Head of caudate nucleus (tissue), 42 donors: ENCODE measurements around the gene SMC4.
"Not testable (repeated sequence)": the region's sequence is repeated elsewhere in the genome, so short reads cannot be mapped to it uniquely, and the experiment has no call there.

Experiments used
- DNase-seq, 42 donors: peaks; one replicate each; pipeline versions ENCODE4 v3.0.0 to v3.0.0-alpha.2; 2020 to 2021; ENCODE audit warnings: mixed read lengths in 7 of 42
- intact Hi-C: fragments of 100-400 bp; cut with DNase I; formaldehyde crosslinking; loops from one replicate; pipeline ENCODE4 v1.15.0; 2022

The SMC4 gene

GRCh38 chr3:160434071-160434470 is 34.6 kb downstream of the SMC4 start:
- intact Hi-C loops = no loop called here
- DNase-seq = no peak

- no peak for DNase-seq
- intact Hi-C loops = no loop called here
Observed at GRCh38 chr3:160435095-160435494, 35.6 kb downstream of the SMC4 start.

DNA sequence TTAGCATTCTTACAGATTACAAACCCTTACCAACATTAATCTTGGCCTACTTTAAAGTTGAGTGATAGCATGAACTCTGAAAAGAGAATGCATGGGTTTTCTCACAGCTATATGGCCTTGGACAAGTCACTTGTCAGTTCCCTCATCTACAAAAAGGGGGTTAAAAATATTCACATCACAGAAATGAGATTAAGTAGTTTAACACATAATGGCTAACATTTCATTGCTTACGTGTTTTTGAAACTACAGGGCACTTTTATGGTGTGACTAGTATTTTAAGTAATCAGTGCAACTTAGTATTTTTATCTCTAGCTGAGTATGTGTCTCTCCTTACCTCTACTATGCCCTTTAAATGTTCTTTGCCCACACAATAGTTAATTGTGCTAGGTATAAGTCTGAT is 36.3 kb downstream of the SMC4 start:
- intact Hi-C loops = no loop called here
- no peak for DNase-seq

GRCh38 chr3:160437083-160437455 is 37.6 kb downstream of the SMC4 start:
- intact Hi-C loops = no loop called here

DNA sequence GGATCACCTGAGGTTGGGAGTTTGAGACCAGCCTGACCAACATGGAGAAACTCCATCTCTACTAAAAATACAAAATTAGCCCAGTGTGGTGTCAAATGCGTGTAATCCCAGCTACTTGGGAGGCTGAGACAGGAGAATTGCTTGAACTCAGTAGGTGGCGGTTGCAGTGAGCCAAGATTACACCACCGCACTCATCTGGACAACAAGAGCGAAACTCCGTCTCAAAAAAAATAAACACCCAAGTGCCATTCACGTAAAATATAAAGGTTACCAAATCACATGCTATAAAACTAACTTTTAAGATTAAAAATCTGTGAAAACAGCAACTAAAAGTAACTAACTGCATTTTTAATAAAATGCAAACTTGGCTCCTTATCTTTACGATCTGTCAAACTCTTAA is 41.2 kb downstream of the SMC4 start:
- intact Hi-C loops = no loop called here

More at GRCh38 chr3:160437083-160437455, 37.6 kb downstream of the SMC4 start:
- no peak for DNase-seq

DNA sequence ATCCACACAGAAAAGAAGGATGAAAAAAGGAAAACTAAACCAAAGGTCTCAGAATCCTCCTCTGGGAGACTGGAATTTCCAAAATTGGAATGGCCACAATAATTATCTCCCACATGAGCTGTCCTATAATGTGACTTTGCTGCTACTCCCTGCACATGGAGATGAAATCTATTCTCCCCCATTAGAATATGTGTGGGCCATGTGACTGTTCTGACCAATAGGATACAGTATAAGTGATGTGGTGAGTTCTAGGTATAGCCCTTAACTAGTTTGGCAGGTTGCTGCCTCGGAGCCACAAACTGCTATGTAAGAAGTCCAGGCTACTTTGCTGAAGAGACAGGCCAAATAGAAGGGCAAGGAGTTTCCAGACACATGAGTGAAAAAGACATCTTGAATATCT is 45.0 kb downstream of the SMC4 start:
- no peak for DNase-seq
- intact Hi-C loops = no loop called here

More for the DNA sequence above, 41.2 kb downstream of the SMC4 start:
- no peak for DNase-seq

- intact Hi-C loops = no loop called here
- no peak for DNase-seq
Observed at GRCh38 chr3:160445854-160446253, 46.4 kb downstream of the SMC4 start.

DNA sequence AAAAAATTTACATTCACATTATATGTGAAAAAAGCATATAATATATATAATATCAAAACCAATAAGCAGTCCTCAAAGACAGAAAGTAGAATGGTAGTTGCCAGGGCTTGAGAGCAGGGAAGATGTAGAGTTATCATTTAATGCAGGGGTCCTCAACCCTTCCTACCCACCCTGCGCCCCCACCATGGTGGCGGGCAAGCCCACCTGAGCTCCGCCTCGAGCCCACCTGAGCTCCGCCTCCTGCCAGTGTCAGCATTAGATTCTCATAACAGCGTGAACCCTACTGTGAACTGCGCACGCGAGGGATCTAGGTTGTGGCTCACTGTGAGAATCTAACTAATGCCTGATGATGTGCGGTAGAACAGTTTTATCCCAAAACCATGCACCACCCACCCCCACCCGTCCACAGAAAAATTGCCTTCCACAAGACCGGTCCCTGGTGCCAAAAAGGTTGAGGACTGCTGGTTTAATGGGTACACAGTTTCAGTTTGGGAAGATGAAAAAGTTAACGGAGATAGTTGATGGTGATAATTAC is 47.1 kb downstream of the SMC4 start:
- intact Hi-C loops = no loop called here
- no peak for DNase-seq

DNA sequence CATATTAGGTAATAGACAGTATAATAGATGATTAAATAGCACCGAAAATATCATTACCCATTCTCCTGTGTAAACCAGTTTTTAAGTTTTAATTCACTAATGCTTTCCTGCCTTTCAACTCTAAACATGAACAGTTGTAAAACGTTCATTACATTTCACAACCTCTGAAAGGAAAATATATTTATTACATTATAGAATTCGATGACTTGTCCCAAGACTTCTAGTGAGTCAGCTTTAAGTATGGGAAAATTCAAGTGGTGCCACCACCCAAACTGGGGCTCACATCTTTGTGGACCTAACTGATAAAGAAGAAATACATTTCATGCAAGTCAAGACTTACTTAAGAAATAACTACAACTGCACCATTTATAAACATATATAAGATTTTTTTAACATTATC is 48.1 kb downstream of the SMC4 start:
- DNase-seq = no peak

DNA sequence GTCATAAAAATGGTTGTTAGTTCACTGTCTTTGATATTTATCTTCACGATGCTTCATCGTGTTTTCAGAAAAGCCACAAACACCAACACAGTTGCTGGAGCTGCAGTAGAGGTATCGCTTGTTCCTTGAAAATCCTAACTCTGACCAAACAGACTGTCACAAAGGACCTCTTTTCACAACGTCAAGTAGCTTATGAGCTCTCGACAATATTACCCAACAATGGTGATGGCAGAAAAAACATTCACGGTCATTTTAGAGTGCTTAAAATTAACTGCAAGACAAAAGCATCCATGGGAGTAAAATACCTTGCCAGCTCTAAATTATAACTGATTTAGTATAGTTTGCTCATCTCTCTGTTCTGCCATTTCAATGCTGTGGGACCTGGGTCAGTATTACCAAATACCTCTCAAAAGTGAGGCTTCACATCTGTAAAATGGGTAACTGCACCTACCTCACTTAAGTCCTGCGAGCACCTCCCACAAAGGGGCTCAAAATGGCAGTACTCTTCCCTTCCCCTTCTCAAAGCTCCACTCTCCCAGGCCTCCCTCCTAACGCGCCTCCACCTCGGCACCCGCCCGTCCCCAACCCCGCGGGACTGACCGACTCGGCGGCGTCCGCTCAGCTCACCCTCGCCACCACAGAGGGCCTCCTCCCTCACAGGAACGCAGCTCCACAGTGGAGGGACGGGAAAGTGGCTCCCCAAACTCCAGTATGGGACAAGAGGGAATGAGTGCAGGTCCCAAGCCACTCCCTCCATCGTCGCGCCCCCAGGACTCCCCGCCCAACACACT is 49.6 kb downstream of the SMC4 start:
- intact Hi-C loops = no loop called here
- DNase-seq = peak in 26 of 42 donors; percentile 10 to 75 (median 43)

More for the DNA sequence above, 48.1 kb downstream of the SMC4 start:
- intact Hi-C loops = no loop called here

- DNase-seq = peak; percentile 65 to 93 (median 84)
- intact Hi-C loops = no loop called here
Observed at GRCh38 chr3:160449636-160450598, 50.5 kb downstream of the SMC4 start, which contains the start of gene TRIM59. TRIM59 (minus strand) TSS chr3:160449786; CDS start chr3:160439183, 10,603 bp downstream.

DNA sequence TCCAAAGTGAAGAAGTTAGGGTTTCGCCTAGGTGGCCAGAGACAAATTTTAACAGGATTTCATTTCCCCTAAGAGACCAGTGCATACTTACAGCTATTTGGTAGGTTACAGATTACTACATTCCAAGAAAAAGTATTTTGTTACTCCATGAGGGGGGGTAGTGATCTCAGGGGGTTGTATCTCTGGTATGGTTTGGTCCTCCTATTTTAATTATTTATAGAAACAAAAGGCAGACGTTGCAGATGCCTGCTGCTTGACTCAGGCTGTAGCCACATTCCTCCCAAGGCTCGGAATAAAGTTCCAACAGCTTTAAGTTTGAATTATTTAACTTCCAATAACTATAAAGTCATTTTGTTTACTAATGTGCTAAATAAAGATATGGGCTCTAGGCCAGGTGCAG is 51.4 kb downstream of the SMC4 start:
- no peak for DNase-seq
- intact Hi-C loops = no loop called here

- no peak for DNase-seq
- intact Hi-C loops = no loop called here
Observed at GRCh38 chr3:160451602-160452001, 52.2 kb downstream of the SMC4 start.

DNA sequence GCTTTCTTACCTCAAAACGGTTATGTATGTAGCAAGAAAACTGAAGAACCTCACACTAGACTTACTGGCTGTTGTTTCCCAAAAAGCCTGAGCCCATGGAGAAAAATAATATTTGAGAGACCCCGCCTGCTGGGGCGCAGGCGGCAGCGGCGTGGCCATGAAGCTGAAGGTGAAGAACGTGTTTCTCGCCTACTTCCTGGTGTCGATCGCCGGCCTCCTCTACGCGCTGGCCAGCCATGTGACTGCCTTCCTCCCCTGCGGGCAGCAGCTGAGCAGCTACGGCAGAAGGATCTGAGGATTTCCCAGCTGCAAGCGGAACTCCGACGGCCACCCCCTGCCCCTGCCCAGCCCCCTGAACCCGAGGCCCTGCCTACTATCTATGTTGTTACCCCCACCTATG is 52.8 kb downstream of the SMC4 start:
- intact Hi-C loops = not testable (repeated sequence)
- peak in 1 of 42 donors; percentile 37 for DNase-seq

- peak in 5 of 42 donors; percentile 10 to 43 (median 39) for DNase-seq
- intact Hi-C loops = no loop called here
Observed at GRCh38 chr3:160454995-160455394, 55.5 kb downstream of the SMC4 start.

DNA sequence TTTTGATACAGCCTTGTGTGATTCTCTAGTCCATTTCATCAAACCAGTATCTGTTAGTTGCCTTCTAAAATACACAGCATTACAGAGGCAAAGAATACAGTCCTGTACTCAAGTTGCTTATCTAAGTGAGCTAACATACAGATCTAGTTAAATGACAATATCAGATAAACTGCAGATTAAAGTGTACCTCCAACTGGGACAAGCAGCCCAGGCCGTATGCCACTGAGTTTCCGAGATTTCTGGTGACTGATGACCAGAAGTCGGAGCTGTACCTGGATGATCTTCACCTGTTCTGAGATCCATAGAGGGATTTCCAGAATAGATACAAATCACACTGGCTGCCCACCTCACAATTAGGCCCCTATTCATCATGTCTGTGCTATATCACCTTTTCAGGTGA is 56.4 kb downstream of the SMC4 start:
- peak in 1 of 42 donors; percentile 37 for DNase-seq
- intact Hi-C loops = no loop called here

DNA sequence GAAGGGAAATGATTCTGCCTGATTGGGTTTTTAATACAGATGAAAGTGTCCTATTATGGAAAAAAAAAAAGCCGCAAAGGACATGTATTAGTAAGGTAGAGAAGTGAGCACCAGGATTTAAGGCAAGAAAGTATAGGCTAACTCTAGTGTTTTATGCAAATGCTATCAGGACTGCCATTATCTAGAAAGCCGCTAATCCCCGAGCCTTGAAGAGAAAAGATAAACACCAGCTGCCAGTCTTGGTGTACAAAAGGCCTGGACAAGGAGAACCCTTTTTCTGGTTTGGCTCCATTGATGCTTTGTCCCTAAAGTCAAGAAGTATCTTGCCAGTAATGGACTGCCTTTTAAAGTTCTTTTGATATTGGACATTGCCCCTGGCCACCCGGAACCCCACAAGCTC is 58.7 kb downstream of the SMC4 start:
- peak in 2 of 42 donors; percentile 21 to 28 for DNase-seq
- intact Hi-C loops = no loop called here

GRCh38 chr3:160459450-160459970 is 60.1 kb downstream of the SMC4 start:
- intact Hi-C loops = no loop called here
- peak in 1 of 42 donors; percentile 35 for DNase-seq

DNA sequence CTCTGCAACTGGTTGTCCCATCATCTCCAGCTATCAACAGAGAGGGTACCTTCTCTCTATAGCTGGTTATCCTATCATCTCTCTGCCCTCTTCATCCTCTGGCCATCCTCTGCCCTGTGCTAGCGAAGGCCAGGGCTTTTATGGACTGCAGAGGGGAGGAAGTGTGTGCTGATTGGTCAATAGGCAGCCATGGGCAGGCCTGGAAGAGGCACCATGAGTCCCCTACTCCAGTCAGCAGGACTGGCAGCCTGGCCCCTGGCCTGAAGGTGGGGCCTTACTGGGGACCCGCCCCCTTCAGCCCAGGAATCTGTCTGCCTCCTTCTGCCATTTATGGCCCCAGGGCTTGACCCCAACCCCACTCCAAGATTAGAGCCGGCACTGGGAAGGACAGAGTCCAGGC is 60.6 kb downstream of the SMC4 start:
- intact Hi-C loops = no loop called here
- peak in 4 of 42 donors; percentile 25 to 53 (median 34) for DNase-seq
